ENCODE results near the gene PTPRN2.

The PTPRN2 gene

GRCh38 chr7:157670490-157671357 lies 916.9 kb downstream of the PTPRN2 start:
- TF ChIP-seq CTCF (IDR thresholded peaks at IDR 0.05; ENCODE audit: low read depth, low read length, missing control alignments): no peak
- in situ Hi-C loops (cut with HindIII; ENCODE audit: low sequenced_read_pairs): no loop called here
- no peak for DNase-seq (ENCODE audit: low read depth)
- no peak overlapping the region for H3K4me3 ChIP-seq (ENCODE audit: low read depth, low read length)

GRCh38 chr7:157669768-157670351 lies 917.8 kb downstream of the PTPRN2 start:
- H3K4me3 ChIP-seq (ENCODE audit: low read depth, low read length): no peak overlapping the region
- in situ Hi-C loops (cut with HindIII; ENCODE audit: low sequenced_read_pairs): no loop called here
- DNase-seq (ENCODE audit: low read depth): no peak
- no peak for TF ChIP-seq CTCF (IDR thresholded peaks at IDR 0.05; ENCODE audit: low read depth, low read length, missing control alignments)

- DNase-seq (ENCODE audit: low read depth): no peak
- in situ Hi-C loops (cut with HindIII; ENCODE audit: low sequenced_read_pairs): no loop called here
- no peak overlapping the region for H3K4me3 ChIP-seq (ENCODE audit: low read depth, low read length)
- no peak for TF ChIP-seq CTCF (IDR thresholded peaks at IDR 0.05; ENCODE audit: low read depth, low read length, missing control alignments)
Observed at GRCh38 chr7:157668884-157669767, 918.5 kb downstream of the PTPRN2 start.

- no peak for DNase-seq (ENCODE audit: low read depth)
- in situ Hi-C loops (cut with HindIII; ENCODE audit: low sequenced_read_pairs): no loop called here
- TF ChIP-seq CTCF (IDR thresholded peaks at IDR 0.05; ENCODE audit: low read depth, low read length, missing control alignments): no peak
- H3K4me3 ChIP-seq (ENCODE audit: low read depth, low read length): no peak overlapping the region
Observed at GRCh38 chr7:157668221-157668883, 919.3 kb downstream of the PTPRN2 start.

GRCh38 chr7:157667731-157668130 lies 919.9 kb downstream of the PTPRN2 start:
- H3K4me3 ChIP-seq (ENCODE audit: low read depth, low read length): no peak overlapping the region
- no peak for TF ChIP-seq CTCF (IDR thresholded peaks at IDR 0.05; ENCODE audit: low read depth, low read length, missing control alignments)

GRCh38 chr7:157667261-157667660 lies 920.4 kb downstream of the PTPRN2 start:
- in situ Hi-C loops (cut with HindIII; ENCODE audit: low sequenced_read_pairs): no loop called here
- H3K4me3 ChIP-seq (ENCODE audit: low read depth, low read length): no peak overlapping the region
- no peak for TF ChIP-seq CTCF (IDR thresholded peaks at IDR 0.05; ENCODE audit: low read depth, low read length, missing control alignments)
- DNase-seq (ENCODE audit: low read depth): no peak

More at GRCh38 chr7:157667731-157668130, 919.9 kb downstream of the PTPRN2 start:
- no peak for DNase-seq (ENCODE audit: low read depth)
- in situ Hi-C loops (cut with HindIII; ENCODE audit: low sequenced_read_pairs): no loop called here

Measured in astrocyte of the cerebellum (primary cell).